HG03175 (cell line): ENCODE measurements around the gene TMEM179.

ENCODE experiments used
- ATAC-seq: cut with Tn5 transposase; IDR thresholded peaks from one replicate; pipeline ENCODE4 v1.9.1; 2021; ENCODE audit warnings: mild to moderate bottlenecking, moderate library complexity; ENCODE audit not compliant: unreplicated experiment

Gene TMEM179

DNA sequence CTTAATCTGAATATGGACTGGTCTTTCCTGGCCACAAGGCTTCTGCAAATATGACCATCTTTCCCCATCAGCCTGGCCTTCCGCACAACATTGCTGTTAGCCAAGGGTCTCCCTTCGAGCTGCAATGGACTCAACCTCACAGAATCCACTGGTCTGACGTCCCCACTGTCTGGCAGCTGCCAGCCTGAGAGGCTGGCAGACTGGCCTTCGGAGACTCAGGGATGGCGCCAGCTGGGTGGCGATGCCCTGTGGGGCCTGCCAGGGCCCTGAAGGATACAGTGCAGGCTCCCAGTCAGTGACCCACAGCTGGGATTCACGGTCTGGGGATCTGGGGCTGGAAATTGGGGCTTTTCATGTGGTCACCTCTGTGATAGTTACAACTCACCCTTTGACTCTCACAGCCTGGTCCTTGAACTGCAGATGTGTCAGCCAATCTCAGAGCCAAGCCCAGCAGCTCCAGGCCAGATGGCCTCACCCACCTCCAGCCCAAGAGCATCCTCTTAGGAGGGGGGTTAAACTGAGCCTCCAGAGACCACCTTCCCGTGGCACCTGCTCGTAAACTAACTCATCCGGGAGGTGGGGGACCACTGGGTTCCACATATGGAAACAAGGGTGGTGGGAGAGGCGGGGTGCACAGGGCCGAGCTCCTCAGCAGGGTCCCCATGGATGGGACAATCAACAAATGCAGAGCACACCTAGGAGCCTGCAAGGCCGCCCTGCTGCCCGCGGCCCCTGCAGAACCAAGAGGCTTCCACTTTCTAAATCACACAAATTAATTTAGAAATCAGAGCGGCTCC, 46.1 kb downstream of the TMEM179 start:
- ATAC-seq: no peak

DNA sequence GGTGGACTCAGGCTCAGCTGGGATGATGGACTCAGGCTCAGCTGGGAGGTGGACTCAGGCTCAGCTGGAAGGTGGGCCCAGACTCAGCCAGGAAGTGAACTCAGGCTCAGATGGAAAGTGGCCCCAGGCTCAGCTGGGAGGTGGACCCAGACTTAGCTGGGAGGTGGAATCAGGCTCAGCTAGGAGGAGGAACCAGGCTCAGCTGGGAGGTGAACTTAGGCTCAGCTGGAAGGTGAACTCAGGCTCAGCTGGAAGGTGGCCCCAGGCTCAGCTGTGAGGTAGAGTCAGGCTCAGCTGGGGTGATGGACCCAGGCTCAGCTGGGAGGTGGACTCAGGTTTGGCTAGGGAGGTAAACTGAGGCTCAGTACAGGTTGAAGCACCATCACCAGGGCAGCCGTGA, 46.8 kb downstream of the TMEM179 start:
- ATAC-seq: no peak

DNA sequence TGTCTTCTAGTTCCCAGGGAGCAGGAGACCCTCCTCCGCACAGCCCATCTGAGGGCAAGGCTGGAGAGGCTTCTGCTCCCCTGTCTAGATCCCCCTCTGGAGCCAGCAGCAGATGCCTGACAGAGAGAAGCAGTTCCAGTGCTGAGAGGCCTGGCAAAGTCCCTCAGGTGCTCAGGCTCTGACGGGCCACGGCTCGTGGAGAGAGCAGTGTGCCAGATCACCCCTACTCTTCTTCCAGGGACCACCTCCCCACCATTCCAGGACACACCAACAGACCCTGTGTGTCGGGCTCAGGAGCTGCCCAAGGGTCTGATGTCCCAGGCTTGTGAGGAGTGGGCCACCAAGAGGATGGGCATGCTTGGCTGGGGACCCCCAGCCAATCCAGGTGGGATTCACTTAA, 47.5 kb downstream of the TMEM179 start:
- no peak for ATAC-seq

DNA sequence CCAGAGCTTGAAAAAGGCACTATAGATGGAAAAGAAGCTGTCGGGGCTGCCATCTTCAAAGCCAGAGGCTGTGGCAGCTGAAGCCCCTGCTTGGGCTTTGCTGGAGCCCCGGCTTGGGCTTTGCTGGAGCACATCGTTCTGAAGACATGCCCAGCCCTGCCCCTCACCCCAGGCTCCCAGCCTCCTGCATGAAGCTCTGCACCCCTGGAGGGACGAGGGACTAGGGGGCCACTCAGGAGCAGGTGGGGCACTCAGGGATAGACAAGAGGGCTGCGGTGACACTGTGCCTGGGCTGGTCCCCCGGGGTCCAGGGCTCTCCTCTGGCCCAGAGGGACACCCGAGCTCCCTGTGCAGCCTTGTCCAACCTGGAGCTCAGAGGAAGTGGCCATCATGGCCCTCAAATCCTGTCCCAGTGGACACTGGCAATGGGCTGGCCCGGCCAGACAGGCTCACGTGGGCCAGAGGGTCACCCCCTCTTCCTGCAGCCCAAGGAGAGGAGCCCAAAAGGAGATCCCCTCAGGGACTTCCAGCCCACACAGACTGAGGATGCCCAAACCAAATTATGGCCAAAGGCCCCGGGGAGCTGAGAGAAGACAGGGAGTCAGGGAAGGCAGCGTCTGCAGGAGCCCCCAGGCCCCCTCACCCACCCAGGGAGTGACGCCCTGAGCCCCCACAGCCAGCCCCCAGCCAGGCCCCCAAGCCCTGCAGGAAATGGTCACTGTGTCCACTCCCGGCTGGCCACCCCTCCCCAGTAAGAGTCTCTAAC, 48.1 kb downstream of the TMEM179 start:
- no peak for ATAC-seq

DNA sequence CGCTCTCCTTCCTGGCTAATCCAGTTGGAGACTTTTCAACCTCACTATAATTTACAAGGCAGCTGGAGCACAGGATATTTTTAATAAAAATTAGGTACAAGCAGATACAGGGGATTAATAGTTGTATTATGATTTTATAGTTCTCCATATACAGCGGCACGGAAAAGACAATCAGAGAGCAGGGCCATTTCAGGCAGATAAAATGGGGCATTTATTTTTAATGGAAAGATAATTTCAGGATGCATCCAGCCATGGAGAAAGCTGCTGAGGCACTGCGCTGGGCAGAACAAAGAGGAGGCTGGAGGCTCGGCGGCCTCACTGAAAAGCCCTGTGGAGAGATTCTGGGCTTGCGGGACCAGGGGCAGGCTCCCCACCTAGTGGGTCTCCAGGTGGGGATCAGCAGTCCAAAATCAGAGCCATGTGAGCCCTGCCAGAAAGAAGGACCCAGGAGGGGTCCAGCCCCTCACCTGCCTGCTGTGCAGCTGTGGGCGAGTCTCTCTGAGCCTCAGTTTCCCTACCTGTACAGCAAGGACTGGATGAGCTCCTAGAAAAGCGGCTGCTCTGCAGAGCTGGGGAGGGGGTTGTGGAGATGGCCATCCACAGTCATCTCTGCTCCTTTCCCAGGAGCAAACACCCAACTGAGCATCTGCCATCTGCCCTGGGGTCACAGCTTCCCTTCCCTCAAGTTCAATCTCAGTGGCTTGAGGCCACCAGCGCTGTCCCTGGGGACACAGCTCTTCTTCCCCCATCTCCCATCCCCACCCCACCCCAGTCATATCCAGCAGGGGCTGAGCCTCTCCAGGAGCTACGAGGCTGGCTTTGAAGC, 48.9 kb downstream of the TMEM179 start:
- no peak for ATAC-seq

DNA sequence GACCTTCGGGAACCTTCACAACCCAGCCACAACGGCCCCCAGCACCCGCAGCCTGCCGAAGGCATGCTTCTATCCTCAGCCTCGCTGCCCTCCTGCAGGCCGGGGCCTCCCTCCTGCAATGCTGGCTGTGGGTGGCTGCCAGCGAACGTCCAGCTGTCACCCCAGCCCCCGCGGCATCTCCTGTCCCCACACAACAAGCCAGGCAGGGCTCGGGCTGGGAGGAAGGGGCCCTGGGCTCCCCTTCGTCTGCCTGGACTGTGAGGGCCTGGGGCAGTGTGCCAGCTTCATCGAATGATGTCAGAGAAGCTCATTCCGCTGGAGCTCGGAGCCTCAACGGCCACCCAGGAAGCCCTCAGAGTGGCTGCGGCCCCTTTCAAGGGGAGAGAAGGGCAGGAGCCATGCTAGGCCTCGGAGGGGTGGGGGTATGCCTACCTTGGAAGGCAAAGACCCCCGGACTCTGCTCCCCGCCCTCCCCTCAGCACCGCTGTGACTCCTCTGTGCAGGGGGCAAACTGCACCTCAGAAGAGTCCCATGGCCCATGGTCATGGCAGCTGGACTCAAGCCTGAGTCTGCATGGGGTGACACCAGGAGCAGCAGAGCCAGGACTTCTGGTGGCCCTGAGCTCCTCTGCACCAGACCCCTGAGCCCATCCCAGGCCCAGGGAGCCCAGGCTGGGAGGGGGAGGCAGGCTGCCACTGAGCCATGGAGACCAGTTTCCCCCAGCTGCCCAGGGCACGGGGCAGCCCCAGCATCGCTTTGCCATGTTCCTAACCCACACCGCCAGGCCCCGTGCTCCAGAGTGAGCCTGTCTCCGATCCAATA, 49.8 kb downstream of the TMEM179 start:
- no peak for ATAC-seq

DNA sequence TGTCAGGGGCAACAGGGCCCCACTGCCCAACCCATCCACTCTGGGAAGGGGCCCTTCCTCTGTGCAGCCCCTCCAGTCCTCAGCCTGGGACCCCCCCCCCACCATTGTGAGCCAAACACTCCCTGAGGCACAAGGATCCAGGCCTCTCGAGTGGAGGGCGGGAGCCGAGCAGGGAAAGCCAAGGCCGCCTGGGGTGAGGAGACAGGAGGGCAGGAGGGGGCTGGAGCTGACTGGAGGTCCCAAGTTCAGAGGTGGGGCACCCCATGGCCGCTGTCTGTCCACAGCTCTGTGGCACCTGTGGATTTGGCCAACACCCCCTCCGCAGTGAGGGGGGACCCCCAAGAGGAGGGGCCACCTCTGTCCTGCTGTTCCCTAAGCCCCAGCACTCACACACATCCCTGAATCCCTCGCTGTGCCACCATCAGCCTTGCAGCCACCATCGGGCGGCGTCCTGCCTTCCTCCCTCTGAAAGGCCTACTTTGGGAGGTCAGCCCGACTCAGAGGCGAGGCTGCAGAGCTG, 50.4 kb downstream of the TMEM179 start:
- ATAC-seq: no peak

DNA sequence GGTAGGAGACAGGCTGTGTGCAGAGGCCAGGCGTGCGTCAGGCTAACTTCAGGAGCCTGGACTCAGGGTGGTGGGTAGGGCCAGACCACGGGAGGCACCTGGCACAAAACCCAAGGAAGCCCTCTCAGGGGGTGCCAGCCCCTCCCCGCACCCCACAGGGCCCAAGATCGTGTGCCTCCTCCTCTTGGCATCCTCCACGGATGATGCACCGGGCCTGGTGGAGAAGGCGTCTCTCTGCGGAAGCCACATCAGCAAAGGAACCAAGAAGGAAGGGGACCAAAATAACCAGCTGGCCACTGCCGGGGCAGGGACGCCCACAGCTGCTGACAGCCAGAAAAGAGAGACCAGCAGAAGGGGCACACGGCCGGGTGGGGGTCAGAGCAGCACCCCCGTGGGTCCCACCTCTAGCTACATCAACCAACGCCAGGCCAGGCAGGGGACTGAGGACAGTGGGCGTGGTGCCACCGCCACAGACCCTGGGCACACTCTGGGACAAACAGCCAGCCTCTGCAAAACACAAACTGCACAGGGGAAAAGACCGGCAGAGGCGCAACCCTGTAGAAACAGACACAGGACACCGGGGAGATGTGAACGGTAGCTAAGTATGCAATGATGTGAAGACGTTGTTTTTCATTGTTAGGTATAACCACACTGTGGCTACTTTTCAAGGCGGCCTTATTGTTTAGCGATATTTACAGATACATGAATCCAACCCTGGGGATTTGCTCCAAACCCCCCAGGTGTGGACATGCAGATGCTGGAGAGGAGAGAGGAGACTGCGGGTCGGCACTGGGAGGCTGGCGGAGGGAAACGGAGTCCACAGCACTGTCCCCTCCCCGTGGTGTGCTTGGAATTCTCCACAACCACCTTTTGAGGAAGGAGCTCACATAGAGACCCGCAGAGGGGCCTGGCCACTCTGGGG, 51.1 kb downstream of the TMEM179 start:
- no peak for ATAC-seq

DNA sequence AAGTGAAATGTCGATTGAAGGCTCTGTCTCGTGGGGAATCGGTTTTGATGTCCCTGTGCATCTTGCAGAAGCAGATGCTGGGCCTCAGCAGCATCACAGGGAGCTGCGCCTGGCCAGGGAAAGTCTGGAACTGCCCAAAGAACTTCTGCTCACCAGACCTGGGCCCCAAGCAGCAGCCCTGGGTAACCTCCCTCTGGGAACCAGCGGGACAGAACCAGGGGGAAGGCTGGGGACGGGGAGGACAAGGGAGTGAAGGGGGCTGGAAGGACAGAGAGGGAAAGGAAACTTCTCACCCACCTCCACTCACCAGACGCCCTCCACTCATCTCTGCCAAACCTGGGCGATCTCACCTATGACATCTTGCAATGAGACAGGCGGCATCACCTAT, 51.8 kb downstream of the TMEM179 start:
- no peak for ATAC-seq

DNA sequence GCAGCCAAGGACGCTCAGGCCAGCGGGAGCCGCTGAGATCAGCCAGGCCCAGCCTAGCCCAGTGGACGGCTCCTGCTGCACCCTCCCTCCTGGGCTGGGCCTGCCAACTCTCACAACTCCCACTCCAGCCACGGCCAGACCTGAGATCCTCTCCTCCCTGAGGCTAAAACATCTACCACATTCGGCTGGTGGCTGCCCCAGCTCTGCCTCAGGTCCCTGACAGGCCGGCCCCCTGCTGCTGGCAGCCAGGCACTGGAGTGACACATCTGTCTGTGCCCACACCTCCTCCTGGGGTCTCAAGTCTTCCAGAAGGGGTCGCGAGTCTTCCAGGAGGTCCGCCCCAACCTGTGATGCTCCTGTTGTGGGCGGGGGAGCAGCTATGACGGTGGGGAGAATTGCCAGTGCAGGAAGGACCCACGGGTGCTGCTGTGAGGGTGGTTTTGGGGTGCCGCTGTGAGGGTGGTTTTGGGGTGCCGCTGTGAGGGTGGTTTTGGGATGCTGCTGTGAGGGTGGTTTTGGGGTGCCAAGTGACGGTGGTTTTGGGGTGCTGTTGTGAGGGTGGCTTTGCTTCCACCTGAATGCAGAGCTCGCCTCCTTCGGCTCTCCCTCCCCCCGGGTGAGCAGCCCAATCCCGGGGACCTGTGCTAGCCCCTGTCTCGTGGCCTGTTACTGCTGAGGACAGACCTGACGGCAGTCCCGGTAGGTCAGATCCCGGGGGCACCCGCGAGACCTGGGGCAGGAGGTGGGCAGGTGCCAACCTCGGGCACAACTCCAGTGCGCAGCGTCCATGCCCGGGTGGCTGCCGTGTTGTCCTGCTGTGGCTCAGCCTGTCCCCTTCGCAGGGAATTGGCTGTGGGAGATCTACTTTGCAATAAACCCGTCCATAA, 52.5 kb downstream of the TMEM179 start:
- no peak for ATAC-seq

DNA sequence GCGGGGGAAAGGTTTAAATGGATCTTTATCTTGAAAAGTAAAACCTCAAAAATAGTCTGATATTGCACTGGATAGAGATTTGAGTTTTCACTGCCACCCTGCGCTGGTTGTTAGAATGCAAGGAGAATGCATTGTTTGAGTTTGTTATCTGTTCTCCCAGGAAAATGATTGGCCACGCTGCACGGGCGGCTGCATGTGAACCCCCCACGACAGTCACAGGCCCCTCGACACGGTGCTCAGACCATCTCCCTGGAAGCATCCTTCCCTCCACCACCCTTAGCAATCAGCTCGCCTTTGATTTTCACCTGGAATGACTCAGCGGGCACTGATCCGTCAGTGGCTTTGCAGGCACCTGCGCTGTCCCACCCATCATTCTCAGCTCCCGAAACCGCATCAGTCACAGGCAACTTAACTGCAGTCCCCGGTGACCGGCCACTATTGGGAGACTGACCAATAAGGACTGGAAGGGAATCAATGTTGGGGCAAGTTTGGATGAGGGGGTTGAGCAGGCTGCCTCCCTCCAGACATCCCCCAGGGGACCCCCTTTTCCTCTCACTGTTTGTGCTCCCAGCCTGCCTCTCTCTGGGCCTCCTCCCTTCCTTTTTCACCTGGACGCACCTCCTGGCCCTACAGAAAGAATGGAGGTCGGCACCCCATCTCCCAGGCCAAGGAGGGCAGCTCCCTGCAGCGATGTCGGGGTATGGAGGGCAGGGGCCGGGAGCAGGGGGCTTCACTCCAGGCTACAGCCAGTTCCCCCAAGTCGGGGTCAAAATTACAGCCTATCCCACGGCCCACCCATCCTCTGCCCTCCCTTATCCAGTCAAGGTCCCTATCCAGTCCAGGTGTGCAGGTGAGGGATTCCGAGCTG, 53.5 kb downstream of the TMEM179 start:
- ATAC-seq: no peak

DNA sequence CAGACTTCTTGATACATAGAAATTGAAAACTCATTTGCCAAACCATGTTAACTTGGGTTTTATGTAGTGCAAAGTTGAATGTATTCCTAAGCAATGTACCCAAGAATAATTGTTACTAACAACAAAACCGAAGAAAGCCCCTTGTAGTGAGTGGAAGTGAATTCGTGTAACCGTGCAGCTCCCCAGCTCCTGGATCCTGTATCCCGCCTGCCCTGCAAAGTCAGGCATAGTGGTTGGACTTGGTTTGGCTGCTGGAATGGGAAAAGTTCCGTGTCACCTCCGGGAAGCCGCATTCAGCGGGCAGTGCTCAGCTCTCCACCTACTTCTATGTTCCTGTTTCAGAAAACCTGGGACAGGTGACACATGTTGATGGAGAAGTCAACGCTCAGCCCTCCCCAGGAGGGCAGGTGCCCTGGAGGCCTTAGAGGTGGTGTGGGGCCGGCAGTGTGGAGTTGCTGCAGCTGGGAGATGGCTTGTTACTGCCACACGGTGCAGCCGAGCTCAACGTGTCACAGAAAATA, 54.2 kb downstream of the TMEM179 start:
- ATAC-seq: no peak

DNA sequence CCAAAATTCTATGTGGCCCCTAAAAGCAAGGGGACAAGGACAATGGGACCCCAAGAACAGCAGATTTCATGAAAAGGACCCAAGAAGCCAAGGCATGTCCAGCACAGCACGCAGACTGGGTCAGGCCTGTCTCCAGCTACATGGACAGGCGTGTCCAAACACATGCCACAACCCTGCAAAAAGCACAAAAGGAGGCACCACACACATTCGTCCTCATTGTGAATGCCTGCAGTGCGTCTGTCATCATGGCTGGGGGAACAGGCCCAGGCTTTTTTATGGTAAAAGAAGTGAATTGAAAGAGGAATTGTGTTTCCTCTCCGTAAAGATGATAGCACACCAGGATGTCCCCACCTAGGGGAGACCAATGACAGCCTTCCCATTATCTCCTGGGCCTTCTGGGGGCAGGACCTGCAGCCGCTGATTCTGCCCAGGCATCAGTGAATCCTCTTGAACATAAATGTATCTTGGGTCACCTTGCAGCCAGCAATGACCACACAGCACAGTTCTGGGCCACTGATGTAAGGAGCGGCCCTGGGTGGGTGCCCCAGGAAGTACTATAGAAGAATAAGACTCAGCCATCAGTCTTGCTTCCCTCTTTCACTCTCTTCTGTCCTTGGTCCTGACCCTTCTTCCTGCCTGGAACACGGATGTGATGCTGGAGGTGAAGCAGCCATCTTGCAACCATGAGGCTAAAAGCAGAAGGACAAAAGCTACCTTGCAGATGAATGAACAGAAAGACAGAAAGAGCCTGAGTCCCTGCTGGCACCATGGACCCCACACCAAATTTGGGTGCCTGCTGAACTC, 54.8 kb downstream of the TMEM179 start:
- ATAC-seq: no peak

DNA sequence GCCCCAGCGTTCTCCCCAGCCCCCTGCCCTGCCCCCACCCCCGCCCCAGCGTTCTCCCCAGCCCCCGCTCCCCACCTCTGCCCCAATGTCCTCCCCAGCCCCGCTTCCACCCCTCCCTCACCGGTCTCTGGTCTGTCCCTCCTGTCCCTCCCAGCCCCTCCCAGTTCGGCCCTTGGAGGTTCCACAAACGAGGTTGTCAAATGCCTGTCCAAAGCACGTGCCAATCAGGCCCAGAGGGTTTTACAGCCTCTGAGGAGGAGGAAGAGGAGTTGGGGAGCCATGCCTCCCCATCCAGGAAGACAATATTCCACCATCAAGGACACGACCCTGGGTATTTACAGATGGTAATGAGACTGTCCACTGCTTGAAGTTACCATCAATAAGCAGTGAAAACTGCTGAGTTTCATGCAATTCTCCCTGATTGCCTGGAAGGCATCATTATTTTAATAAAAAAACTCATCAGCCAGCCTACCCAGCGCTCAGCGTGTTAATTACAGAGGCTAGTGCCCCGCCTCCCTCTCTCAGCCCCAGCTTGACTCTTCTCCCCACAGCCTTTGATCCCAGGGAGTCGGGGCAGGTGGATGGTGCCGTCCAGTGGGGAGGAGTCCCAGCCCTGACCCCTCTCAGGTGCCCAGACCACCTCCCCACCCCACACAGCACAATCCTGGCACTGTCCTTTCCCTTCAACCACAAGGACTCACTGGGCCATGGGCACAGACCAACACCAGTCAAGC, 55.6 kb downstream of the TMEM179 start:
- no peak for ATAC-seq

DNA sequence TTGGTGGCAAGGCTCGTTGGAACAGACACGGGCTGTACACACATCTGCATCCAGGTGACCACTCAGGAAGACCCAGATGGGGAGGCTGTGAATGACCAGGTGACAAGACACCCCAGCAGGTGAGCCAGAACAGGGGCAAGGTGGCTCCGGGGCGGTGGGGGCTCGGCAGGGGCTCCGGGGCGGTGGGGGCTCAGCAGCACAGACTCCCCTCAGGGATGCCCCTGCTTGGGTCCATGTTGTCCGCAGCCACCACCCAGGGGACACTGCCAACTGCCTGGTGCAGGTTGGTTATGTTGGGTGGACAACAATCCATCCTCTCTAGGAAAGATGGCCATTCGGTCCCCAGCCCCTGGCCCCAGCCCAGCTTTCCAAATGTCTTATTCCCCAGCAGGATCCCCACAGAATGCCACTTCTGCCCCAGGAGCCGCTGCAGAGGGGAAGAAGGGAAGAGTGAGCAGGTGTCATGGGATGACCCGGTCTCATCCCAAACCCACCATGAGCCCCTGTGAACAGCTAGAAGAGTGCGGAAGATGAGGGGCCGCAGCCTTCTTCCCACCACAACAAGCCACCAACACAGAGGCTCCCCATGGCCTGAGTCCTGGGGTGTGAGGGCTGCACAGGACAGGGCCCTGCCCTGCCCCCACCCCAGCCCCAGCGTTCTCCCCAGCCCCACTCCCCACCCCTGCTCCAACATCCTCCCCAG, 56.4 kb downstream of the TMEM179 start:
- no peak for ATAC-seq
